Measurements from ENCODE around the gene MYZAP.

Gene MYZAP

DNA sequence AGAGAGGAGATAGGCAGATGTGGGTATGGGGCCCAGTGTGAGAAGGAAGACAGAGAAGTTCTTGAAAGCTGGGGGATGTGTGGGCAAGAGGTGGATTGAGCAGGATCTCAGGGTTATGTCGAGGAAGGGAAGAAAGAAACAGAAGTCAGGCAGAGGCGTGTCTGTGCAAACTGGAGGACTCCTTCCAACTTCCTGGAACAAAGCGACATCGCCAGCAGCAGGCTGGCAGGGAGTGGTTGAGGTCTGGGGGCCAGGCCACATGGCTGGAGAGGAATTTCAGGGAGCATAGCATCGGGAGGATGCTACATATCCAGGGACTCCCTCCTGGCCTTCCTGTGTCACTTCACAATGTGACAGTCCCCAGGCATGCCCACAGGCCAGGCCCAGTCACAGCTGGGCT, 42.9 kb upstream of the MYZAP start:
- POLR2A ChIA-PET: no interaction called here
- no peak for DNase-seq (ENCODE audit: low read depth, low spot score)
- CTCF ChIA-PET: interaction anchor here (0.6 to 12.5 kb wide), 8 partner anchors 7 to 402 kb away, joined by 3 to 254 read pairs (median 6); no protein-coding TSS in a partner anchor
- TF ChIP-seq, protein P1, sequence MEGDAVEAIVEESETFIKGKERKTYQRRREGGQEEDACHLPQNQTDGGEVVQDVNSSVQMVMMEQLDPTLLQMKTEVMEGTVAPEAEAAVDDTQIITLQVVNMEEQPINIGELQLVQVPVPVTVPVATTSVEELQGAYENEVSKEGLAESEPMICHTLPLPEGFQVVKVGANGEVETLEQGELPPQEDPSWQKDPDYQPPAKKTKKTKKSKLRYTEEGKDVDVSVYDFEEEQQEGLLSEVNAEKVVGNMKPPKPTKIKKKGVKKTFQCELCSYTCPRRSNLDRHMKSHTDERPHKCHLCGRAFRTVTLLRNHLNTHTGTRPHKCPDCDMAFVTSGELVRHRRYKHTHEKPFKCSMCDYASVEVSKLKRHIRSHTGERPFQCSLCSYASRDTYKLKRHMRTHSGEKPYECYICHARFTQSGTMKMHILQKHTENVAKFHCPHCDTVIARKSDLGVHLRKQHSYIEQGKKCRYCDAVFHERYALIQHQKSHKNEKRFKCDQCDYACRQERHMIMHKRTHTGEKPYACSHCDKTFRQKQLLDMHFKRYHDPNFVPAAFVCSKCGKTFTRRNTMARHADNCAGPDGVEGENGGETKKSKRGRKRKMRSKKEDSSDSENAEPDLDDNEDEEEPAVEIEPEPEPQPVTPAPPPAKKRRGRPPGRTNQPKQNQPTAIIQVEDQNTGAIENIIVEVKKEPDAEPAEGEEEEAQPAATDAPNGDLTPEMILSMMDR (IDR thresholded peaks at IDR 0.05; ENCODE audit: insufficient read depth, low read length, missing control alignments): no peak
- no peak overlapping the region for H3K4me3 ChIP-seq (ENCODE audit: low read depth, low read length)

- POLR2A ChIA-PET: no interaction called here
- TF ChIP-seq, protein P1 (IDR thresholded peaks at IDR 0.05; ENCODE audit: insufficient read depth, low read length, missing control alignments): no peak
- H3K4me3 ChIP-seq (ENCODE audit: low read depth, low read length): no peak overlapping the region
- no peak for DNase-seq (ENCODE audit: low read depth, low spot score)
- CTCF ChIA-PET: interaction anchor here (3.8 to 12.5 kb wide), 3 partner anchors 8 to 208 kb away, joined by 61 to 254 read pairs (median 61); no protein-coding TSS in a partner anchor
Observed at GRCh38 chr15:57549935-57550334, 41.8 kb upstream of the MYZAP start.

DNA sequence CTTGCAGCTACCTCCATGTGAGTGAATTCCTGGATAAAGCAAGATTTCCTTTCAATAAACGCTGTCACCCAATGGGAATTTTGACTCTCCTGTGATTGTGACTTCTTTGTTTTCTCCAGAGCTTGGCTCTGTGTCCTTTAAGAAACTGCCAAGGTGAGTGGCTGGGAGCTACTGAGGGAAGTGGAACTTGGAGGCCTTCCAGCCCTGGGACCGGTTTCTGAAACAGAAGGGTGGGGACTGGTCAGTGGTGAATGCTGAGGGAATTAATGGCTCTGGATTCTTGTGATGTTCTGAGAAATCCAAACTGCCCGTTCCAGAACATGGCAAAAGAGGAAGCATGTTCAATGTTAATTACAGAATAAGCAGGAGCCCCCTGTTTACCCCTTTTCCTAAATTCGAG, 41.1 kb upstream of the MYZAP start:
- TF ChIP-seq, protein P1 (IDR thresholded peaks at IDR 0.05; ENCODE audit: insufficient read depth, low read length, missing control alignments): no peak
- DNase-seq (ENCODE audit: low read depth, low spot score): no peak
- ChIA-PET CTCF (interaction anchor here (3.8 to 12.5 kb wide), 3 partner anchors 9 to 208 kb away, joined by 61 to 254 read pairs (median 61); no protein-coding TSS in a partner anchor), POLR2A (interaction anchor here (1.4 kb wide), 1 partner anchor 13 kb away, joined by 3 read pairs; no protein-coding TSS in a partner anchor)
- H3K4me3 ChIP-seq (ENCODE audit: low read depth, low read length): no peak overlapping the region

- POLR2A ChIA-PET: interaction anchor here (0.7 to 1.4 kb wide), 2 partner anchors 14 to 1405 kb away, joined by 3 read pairs; no protein-coding TSS in a partner anchor
- TF ChIP-seq, protein P1 (IDR thresholded peaks at IDR 0.05; ENCODE audit: insufficient read depth, low read length, missing control alignments): no peak
- no peak overlapping the region for H3K4me3 ChIP-seq (ENCODE audit: low read depth, low read length)
- CTCF ChIA-PET: interaction anchor here (1.0 to 6.4 kb wide), 7 partner anchors 8 to 519 kb away, joined by 3 to 61 read pairs (median 4); no protein-coding TSS in a partner anchor
- DNase-seq (ENCODE audit: low read depth, low spot score): peak; percentile 26
Observed at GRCh38 chr15:57551715-57552677, 39.7 kb upstream of the MYZAP start.

DNA sequence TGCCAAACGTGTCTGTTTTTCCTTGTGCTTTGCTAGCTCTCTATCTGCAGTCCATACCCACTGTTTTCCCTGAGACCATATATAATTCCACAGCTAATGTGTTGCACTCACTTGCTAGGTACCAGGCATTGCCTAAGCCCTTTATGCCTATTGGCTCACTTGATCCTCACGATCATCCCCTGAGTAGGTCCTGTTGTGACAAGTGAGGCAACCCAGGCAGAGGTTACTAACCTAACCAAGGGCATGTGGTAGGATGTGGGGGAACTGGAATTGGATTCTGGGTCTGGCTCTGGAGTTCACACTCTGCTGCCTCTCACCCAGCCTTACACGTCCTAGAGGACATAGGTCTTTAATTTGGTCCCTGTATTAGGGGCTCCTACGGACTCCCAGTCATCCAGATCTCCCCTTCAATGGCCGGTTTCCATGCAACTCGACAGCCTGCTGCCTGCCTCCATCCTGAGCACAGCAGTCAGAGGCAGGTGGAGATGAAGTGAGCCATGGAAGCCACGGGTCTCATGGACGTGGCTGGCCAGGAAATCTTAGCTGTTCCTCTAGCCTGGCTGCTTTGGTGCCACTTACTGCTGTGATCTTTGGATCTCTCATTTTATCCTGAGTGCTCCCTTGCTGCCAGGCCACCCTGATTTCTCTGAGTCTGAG, 38.9 kb upstream of the MYZAP start:
- POLR2A ChIA-PET: no interaction called here
- CTCF ChIA-PET: interaction anchor here (1.4 to 10.6 kb wide), 7 partner anchors 8 to 518 kb away, joined by 4 to 97 read pairs (median 5); no protein-coding TSS in a partner anchor
- no peak overlapping the region for H3K4me3 ChIP-seq (ENCODE audit: low read depth, low read length)
- TF ChIP-seq, protein P1 (IDR thresholded peaks at IDR 0.05; ENCODE audit: insufficient read depth, low read length, missing control alignments): no peak
- no peak for DNase-seq (ENCODE audit: low read depth, low spot score)
